DND-41 (cell line): ENCODE data around the gene EYA4.

Source experiments
- EZH2 ChIP-seq: IDR thresholded peaks from 3 replicates; pipeline ENCODE4 v1.6.1; 2012; ENCODE audit warnings: borderline replicate concordance, low read depth, mild to moderate bottlenecking, moderate library complexity, low read length, inconsistent platforms; ENCODE audit not compliant: severe bottlenecking
- TF ChIP-seq, protein P1 (sequence below): IDR thresholded peaks from 2 replicates; pipeline ENCODE4 v1.5.1; 2012; ENCODE audit warnings: borderline replicate concordance, low read length, moderate library complexity, mild to moderate bottlenecking; ENCODE audit not compliant: poor library complexity, severe bottlenecking; ENCODE audit errors: extremely low read depth

DNA sequence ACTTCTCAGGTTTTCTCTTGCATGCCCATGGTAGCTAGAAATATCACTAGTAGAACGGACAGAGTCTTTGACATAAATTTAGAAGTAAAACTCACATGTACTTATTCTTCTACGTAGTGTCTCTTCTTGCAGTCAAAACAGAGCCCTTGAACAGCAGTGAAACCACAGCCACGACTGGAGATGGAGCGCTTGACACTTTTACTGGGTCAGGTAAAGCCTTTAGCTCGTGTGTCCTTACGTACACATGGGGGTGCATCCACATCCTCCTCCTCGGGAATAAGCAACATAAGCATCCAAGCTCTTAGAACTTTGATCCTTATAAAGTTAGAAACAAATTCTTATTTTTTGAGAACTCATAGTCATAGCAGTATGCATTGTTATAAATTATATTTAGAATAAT lies 215.3 kb downstream of the EYA4 start:
- TF ChIP-seq, protein P1, sequence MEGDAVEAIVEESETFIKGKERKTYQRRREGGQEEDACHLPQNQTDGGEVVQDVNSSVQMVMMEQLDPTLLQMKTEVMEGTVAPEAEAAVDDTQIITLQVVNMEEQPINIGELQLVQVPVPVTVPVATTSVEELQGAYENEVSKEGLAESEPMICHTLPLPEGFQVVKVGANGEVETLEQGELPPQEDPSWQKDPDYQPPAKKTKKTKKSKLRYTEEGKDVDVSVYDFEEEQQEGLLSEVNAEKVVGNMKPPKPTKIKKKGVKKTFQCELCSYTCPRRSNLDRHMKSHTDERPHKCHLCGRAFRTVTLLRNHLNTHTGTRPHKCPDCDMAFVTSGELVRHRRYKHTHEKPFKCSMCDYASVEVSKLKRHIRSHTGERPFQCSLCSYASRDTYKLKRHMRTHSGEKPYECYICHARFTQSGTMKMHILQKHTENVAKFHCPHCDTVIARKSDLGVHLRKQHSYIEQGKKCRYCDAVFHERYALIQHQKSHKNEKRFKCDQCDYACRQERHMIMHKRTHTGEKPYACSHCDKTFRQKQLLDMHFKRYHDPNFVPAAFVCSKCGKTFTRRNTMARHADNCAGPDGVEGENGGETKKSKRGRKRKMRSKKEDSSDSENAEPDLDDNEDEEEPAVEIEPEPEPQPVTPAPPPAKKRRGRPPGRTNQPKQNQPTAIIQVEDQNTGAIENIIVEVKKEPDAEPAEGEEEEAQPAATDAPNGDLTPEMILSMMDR: no peak
- TF ChIP-seq EZH2: no peak
